Measurements from ENCODE around the gene HSDL2. TPM values are rescaled to one million over a fixed set of nuclear protein-coding genes. Genes with fewer than 3 reads are reported as not detected.

Gene HSDL2
- total RNA-seq, 4 donors from 2014 or later, result 72.9 to 112 (median 101) TPM

DNA sequence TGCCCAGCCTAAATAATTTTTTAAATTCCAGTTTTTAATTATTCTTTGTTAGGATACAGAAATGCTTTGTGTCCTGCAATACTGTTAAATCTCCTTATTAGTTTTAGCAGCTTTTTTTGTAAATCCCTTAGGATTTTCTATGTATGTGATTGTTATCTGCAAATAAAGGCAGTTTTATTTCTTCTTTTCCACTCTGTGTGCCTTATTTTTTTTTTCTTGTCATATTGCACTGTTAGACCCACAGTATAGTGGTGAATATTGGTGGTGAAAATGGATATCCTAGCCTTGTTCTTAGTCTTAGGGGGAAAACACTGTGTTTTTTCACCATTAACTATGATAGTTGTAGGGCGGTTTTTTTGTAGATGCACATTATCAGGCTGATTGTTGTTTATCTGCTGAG is 95.4 kb downstream of the HSDL2 start:
- TF ChIP-seq, protein P1, sequence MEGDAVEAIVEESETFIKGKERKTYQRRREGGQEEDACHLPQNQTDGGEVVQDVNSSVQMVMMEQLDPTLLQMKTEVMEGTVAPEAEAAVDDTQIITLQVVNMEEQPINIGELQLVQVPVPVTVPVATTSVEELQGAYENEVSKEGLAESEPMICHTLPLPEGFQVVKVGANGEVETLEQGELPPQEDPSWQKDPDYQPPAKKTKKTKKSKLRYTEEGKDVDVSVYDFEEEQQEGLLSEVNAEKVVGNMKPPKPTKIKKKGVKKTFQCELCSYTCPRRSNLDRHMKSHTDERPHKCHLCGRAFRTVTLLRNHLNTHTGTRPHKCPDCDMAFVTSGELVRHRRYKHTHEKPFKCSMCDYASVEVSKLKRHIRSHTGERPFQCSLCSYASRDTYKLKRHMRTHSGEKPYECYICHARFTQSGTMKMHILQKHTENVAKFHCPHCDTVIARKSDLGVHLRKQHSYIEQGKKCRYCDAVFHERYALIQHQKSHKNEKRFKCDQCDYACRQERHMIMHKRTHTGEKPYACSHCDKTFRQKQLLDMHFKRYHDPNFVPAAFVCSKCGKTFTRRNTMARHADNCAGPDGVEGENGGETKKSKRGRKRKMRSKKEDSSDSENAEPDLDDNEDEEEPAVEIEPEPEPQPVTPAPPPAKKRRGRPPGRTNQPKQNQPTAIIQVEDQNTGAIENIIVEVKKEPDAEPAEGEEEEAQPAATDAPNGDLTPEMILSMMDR (IDR thresholded peaks at IDR 0.05; ENCODE audit: low read depth), result no peak

DNA sequence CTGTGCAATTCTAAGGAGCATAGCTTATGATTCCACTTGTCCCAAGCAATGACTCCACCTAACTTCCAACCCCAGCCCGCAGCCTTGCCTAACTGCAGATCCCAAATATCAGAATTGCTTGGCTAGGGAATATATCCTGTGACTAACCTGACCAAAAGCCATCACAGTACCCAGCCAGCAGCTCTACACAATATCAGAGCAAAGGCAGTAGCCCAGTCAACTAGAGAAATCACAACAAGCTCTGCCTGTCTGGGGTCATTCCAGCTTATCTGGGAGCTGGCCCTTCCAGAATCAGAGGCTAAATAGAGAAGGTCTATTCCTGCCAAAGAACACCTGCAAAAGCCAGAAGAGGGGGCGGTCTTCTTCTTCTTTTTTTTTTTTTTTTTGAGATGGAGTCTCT is 97.4 kb downstream of the HSDL2 start:
- TF ChIP-seq, protein P1 (IDR thresholded peaks at IDR 0.05; ENCODE audit: low read depth), result no peak

DNA sequence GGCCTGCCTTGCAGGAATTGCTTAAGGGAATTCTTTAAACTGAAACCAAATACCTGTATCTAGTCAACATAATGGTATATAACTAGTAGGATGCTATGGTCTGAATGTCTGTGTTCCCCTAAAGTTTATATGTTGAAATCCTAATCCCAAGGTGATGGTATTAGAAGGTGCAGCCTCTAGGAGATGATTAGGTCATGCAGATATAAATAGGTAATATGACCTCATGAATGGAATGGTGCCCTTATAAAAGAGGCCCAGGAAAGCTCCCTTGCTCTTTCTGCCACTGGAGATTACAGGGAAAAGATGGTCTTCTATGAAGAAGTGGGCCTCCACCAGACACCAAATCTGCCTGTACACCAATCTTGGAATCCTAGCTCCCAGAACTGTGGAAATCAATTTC is 99.3 kb downstream of the HSDL2 start:
- TF ChIP-seq, protein P1 (IDR thresholded peaks at IDR 0.05; ENCODE audit: low read depth), result no peak

DNA sequence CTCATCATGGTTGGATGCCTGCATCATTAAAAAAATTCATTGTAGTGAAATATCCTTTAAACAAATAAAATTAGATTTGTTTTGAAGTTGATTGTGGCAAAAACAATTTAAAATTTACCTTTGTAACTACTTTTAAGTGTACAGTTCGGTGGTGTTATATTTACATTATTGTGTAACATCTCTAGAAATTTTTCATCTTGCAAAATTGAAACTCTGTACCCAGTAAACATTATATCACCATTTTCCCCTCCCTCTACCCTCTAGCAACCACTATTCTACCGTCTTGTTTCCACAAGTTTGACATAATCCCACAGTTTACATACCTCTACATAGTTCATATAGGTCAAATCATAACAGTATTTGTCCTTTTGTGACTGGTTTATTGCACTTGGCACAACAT is 104.7 kb downstream of the HSDL2 start:
- TF ChIP-seq, protein P1 (IDR thresholded peaks at IDR 0.05; ENCODE audit: low read depth), result no peak

DNA sequence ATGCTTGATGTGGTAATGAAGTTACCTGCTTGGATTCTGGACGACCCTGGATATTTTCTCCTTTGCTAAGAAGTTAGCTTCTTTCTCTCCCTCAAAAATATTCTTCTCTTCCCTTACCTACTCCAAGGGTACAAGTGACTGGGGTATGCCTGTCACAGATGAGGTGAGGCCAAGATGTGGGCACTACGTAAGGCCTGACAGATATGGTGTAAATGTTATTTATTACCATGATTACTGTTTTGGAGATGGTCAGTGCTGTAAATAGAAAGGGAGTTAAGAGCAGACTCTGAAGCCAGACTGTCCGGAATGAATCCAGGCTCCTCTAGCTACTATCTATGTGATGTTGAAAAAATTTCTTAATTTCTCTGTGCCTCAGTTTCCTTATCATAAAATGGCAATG is 105.7 kb downstream of the HSDL2 start:
- TF ChIP-seq, protein P1 (IDR thresholded peaks at IDR 0.05; ENCODE audit: low read depth), result no peak

DNA sequence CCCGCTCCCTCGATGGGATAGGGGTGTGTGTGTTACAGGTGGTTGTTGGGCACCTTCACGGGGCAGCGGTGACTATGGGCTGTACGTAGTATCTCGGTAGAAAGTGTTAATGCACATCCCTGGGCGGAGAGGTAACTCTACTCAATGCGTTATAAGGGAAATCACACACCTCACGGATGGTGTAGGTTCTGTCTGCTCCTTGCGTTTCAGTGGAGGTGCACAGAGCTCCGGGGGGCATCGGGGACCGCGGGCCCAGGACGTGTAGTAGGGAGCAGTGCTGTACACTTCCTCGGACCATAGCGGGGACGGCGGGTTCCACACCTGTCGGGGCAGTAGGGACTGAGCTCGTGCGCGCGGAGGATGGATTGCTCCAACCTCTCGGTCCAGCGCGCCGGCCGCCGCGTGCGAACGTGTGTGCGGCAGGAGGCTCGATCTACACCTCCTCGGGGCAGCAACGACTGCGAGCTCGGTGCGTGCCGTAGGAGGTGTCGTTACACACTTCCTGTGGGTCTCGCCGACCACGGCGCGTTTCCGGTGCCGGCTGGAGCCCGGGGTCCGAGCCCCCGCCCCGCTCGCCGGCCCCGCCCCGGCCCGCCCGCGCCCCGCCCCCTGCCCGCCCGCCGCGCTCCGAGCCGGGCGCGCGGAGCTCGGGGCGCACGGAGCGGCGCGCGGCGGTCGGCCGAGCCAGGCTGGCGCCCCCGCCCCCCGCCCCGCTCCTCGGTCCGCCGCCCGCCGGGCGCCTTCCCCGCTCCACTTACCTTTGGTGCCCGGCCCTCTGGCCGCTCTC is 106.5 kb downstream of the HSDL2 start, which contains the start of gene KIAA1958:
KIAA1958 (plus strand) TSS at position 607 of the 787 bp plus-strand sequence. CDS start 87,254 bp downstream, outside the sequence.
- TF ChIP-seq, protein P1 (IDR thresholded peaks at IDR 0.05; ENCODE audit: low read depth), result no peak

DNA sequence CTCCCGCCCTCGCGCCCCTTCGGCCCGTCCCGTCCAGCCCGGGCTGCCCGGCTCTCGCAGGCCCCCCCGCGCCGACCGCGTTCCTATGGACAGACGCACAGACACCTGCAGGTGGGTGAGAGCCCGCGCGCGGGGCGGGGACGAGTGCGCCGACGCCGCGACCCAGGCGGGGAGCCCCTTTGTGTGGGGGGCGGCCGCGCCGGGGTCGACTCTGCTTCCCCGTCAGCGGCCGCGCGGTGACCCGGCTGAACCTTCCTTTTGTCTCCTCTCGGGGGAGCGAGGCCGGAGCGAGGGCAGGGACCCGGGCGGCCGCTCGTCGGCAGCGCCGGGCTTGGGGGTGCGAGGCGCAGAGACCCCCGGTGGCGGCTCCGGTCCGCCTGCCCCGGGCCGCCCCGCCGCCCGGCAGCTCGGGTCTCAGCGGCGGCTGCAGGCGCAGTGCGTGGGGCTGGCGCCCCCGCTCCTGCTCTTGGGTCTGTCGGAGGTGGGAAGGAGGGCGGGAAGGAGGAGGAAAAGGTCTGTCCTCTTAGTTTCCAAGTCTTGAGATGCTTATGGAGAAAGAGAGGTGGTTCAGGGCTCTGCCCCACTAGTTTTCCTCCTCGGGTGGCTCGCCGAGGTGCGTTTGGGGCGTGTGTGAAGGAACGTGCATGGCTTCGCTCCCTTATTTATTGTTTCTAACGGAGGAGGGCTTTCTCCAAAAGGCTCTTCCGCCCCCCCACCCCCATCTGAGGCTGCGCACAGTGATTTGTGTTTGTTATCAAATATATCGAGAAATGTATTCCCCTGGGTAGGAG is 107.3 kb downstream of the HSDL2 start:
- TF ChIP-seq, protein P1 (IDR thresholded peaks at IDR 0.05; ENCODE audit: low read depth), result no peak

Data from subcutaneous adipose tissue (tissue), 4 donors.